ENCODE measurements around the gene CCDC93.

Gene CCDC93

DNA sequence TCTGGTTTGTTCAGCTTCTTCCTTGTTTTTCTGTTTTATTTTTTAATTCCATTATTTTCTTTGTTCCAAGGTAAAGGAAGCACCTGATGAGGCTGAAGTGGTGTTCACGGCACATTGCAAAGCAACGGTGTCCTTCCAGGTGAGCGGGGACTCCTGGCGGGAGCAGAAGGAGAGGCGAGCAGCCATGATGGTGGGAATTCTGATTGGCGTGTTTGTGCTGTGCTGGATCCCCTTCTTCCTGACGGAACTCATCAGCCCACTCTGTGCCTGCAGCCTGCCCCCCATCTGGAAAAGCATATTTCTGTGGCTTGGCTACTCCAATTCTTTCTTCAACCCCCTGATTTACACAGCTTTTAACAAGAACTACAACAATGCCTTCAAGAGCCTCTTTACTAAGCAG is 110.9 kb downstream of the CCDC93 start:
- no peak for DNase-seq (ENCODE audit: low read depth, low spot score)

GRCh38 chr2:117888897-117889296 is 125.0 kb downstream of the CCDC93 start:
- DNase-seq (ENCODE audit: low read depth, low spot score), result no peak

DNA sequence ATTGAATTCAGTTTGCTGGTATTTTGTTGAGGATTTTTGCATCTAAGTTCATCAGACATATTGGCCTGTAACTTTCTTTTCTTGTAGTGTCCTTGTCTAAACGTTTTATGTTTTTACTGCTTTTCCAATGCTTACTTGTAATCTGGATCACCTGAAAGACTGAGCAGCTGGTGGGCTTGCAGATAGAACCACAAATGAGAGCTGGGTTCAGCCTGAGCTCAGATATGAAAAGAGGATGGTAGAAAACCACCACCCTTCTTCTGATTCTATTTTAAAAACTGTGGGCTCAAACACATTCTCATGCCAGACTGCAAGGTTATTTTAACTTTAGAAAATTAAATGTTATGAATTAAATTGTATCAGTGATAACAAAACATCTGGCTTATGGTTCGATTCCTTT is 128.6 kb downstream of the CCDC93 start:
- no peak for DNase-seq (ENCODE audit: low read depth, low spot score)

GRCh38 chr2:117879003-117879402 is 134.9 kb downstream of the CCDC93 start:
- no peak for DNase-seq (ENCODE audit: low read depth, low spot score)

GRCh38 chr2:117875786-117876185 is 138.1 kb downstream of the CCDC93 start:
- no peak for DNase-seq (ENCODE audit: low read depth, low spot score)

Data from iPS DF 19.7 (cell line).